ENCODE results near the gene PEX19.

DNA sequence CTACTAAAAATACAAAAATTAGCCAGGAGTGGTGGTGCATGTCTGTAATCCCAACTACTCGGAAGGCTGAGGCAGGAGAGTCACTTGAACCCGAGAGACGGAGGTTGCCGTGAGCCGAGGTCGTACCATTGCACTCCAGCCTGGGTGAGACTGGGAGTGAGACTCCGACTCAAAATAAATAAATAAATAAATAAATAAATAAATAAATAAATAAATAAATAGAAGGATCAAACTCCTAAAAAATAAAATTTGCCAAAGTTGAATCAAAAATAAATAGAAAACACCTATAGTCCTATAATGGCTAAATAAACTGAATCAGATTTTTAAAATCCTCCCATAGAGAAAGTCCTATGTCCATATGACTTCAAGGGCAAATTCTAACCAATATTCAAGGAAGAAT lies 15.2 kb upstream of the PEX19 start:
- TF ChIP-seq, protein P1, sequence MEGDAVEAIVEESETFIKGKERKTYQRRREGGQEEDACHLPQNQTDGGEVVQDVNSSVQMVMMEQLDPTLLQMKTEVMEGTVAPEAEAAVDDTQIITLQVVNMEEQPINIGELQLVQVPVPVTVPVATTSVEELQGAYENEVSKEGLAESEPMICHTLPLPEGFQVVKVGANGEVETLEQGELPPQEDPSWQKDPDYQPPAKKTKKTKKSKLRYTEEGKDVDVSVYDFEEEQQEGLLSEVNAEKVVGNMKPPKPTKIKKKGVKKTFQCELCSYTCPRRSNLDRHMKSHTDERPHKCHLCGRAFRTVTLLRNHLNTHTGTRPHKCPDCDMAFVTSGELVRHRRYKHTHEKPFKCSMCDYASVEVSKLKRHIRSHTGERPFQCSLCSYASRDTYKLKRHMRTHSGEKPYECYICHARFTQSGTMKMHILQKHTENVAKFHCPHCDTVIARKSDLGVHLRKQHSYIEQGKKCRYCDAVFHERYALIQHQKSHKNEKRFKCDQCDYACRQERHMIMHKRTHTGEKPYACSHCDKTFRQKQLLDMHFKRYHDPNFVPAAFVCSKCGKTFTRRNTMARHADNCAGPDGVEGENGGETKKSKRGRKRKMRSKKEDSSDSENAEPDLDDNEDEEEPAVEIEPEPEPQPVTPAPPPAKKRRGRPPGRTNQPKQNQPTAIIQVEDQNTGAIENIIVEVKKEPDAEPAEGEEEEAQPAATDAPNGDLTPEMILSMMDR (IDR thresholded peaks at IDR 0.05) = no peak
- TF ChIP-seq POLR2A (IDR thresholded peaks at IDR 0.05) (no peak), EP300 (IDR thresholded peaks at IDR 0.05) (no peak), POLR2AphosphoS5 (IDR thresholded peaks at IDR 0.05) (no peak)

All from sigmoid colon (tissue), 4 donors.